ENCODE results near the gene LHX5. TPM values are rescaled to one million over a fixed set of nuclear protein-coding genes. Genes with fewer than 3 reads are reported as not detected.

The LHX5 gene
- total and polyA plus RNA-seq, 9 donors: not detected

GRCh38 chr12:113438523-113439300 is 33.0 kb downstream of the LHX5 start:
- no peaks in the 10 kb centered on the region for H3K4me1 ChIP-seq (ENCODE audit: insufficient read depth)
- no peak overlapping the region for H3K4me3 ChIP-seq
- H3K27ac ChIP-seq: no peak overlapping the region
- DNase-seq: no peak
- intact Hi-C loops (cut with DNase I): loop anchor here in 1 of 4 donors (10.0 kb wide), 1 partner anchor 264 kb away; no protein-coding TSS in a partner anchor
- H3K9me3 ChIP-seq: no peaks in the 10 kb centered on the region
- no peak for TF ChIP-seq CTCF (IDR thresholded peaks at IDR 0.05)
- TF ChIP-seq POLR2A (IDR thresholded peaks at IDR 0.05): no peak
- TF ChIP-seq EP300 (IDR thresholded peaks at IDR 0.05): no peak
- no peaks in the 10 kb centered on the region for H3K27me3 ChIP-seq
- no peaks in the 10 kb centered on the region for H3K36me3 ChIP-seq
- WGBS, 3 donors: 80 to 83% (median 80%) methylated on average over 4 of the region's 4 CpGs

GRCh38 chr12:113437729-113438100 is 34.0 kb downstream of the LHX5 start:
- intact Hi-C loops (cut with DNase I): loop anchor here in 1 of 4 donors (10.0 kb wide), 1 partner anchor 263 kb away; no protein-coding TSS in a partner anchor
- WGBS, 3 donors: 63 to 73% (median 69%) methylated on average over 9 of the region's 9 CpGs
- Histone ChIP-seq H3K9me3 (no peaks in the 10 kb centered on the region), H3K36me3 (no peaks in the 10 kb centered on the region), H3K27me3 (no peaks in the 10 kb centered on the region), H3K4me1 (ENCODE audit: insufficient read depth) (no peaks in the 10 kb centered on the region), H3K4me3 (no peak overlapping the region), H3K27ac (no peak overlapping the region)
- TF ChIP-seq CTCF (IDR thresholded peaks at IDR 0.05) (no peak), POLR2A (IDR thresholded peaks at IDR 0.05) (no peak), EP300 (IDR thresholded peaks at IDR 0.05) (no peak)
- no peak for DNase-seq

- no peak for TF ChIP-seq POLR2A (IDR thresholded peaks at IDR 0.05)
- TF ChIP-seq EP300 (IDR thresholded peaks at IDR 0.05): no peak
- TF ChIP-seq CTCF (IDR thresholded peaks at IDR 0.05): no peak
- Histone ChIP-seq H3K27me3 (no peaks in the 10 kb centered on the region), H3K27ac (no peak overlapping the region), H3K4me1 (ENCODE audit: insufficient read depth) (no peaks in the 10 kb centered on the region), H3K36me3 (no peaks in the 10 kb centered on the region), H3K4me3 (no peak overlapping the region), H3K9me3 (no peaks in the 10 kb centered on the region)
- intact Hi-C loops (cut with DNase I): loop anchor here in 1 of 4 donors (10.0 kb wide), 1 partner anchor 262 kb away; no protein-coding TSS in a partner anchor
- WGBS, 3 donors: 88 to 91% (median 89%) methylated on average over 6 of the region's 6 CpGs
- no peak for DNase-seq
Observed at GRCh38 chr12:113436993-113437728, 34.5 kb downstream of the LHX5 start.

- Histone ChIP-seq H3K27me3 (no peaks in the 10 kb centered on the region), H3K4me1 (ENCODE audit: insufficient read depth) (no peaks in the 10 kb centered on the region), H3K4me3 (no peak overlapping the region), H3K9me3 (no peaks in the 10 kb centered on the region), H3K36me3 (no peaks in the 10 kb centered on the region), H3K27ac (no peak overlapping the region)
- no peak for DNase-seq
- 80 to 82% (median 81%) methylated on average over 5 to 6 of the region's 6 CpGs for WGBS, 3 donors
- no peak for TF ChIP-seq CTCF (IDR thresholded peaks at IDR 0.05)
- TF ChIP-seq EP300 (IDR thresholded peaks at IDR 0.05): no peak
- TF ChIP-seq POLR2A (IDR thresholded peaks at IDR 0.05): no peak
- intact Hi-C loops (cut with DNase I): loop anchor here in 1 of 4 donors (10.0 kb wide), 1 partner anchor 262 kb away; no protein-coding TSS in a partner anchor
Observed at GRCh38 chr12:113436586-113436985, 35.1 kb downstream of the LHX5 start.

Data from ovary (tissue), 9 donors.